Jurkat, Clone E6-1 (cell line): ENCODE data around the gene DUOX2.
"Not testable (repeated sequence)": the region's sequence is repeated elsewhere in the genome, so short reads cannot be mapped to it uniquely, and the experiment has no call there.

Source experiments
- DNase-seq: peaks from one replicate; pipeline ENCODE4 v3.0.0-alpha.2; 2011; ENCODE audit warnings: low read depth, low spot score
- H3K4me3 ChIP-seq: 2 replicates; pipeline ENCODE4 v1.5.1; 2011; ENCODE audit warnings: mild to moderate bottlenecking, low read length, control low read depth, moderate library complexity

The DUOX2 gene

DNA sequence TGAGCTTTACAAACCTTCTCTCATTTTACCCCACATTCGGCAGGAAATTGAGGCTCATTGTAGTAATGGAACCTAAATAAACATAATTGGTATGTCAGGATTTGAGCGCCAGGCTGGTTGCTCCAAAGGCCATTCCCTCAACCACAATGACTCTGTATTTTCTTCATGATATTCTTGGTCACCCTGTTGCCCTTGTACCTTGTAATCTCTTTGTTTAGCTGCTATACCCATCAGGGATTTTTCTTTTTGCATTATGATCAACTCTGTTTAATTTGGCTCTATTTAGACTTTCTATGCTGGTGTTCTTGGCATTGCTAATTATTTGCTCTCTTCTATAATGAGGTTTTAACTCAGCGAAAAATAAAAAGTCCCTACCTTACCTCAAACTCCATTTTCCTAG lies 29.8 kb downstream of the DUOX2 start:
- no peak for DNase-seq
- H3K4me3 ChIP-seq: no peak overlapping the region

DNA sequence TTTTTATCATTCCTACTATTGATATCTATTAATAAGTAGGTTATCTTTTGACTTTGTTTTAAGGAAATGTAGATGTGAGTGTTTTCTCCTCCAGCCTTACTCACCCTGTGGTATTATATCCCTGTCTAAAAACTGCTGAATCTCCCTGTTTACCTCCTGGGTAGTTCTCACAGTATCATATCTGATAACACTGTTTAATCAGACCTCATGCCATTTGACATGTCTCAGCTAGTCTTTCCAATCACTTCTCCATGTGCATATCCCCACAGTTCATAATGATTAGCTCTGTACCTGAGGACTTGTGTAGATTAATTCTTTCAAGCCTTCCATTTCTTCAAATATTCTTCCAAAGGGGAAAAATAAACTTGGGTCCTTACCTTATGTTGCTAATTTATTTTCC lies 30.7 kb downstream of the DUOX2 start:
- DNase-seq: no peak
- no peak overlapping the region for H3K4me3 ChIP-seq

- not testable (repeated sequence) for DNase-seq, H3K4me3 ChIP-seq
Observed at GRCh38 chr15:45082412-45082811, 31.6 kb downstream of the DUOX2 start.

DNA sequence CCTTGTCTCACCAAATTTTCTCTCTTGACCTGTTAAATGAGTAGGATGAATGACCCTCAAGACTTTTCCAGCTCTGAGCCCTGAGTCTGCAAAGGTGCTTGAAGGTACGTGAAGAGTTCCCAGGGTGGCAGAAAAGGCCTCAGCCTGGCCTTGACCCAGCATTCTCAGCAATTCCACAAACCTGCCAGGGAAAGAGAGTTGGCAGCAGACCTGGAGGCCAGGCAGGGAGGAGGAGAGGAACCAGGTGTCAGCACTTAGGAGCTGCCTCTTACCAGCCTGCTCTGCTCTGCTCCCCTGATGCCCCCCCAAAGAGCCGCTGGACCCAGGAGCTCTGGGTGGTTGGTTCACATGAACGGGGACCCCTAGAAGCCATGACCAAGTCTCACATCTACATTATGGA lies 33.4 kb downstream of the DUOX2 start:
- not testable (repeated sequence) for DNase-seq, H3K4me3 ChIP-seq

DNA sequence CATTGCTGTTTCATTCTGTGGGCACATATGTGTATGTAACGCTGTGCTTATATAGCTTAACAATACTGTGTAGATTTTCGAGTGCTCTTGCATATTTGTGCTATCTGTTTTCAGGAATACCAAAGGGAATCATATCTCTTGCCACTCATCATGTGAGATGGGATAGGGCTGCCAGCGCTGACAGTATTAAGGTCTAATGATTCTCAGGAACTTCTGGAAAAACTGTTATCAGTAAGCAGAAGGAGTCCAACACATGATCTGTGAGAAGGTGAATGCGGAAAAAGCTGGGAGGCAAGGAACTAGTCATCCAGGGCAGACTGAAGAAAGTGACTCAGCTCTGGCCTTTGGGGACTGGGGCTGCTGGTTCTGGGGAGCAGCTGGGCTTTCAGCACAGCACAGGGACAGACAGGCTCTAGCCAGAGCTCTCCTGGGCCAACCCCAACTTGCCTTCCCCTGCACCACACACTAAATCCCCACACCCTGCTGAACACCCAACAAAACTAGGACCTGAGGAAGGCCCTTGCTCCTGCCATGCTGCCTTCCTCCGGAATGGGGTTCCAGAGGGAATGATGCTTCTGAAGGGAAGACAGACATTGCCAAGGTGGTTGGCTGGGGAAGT lies 34.2 kb downstream of the DUOX2 start:
- H3K4me3 ChIP-seq, DNase-seq: not testable (repeated sequence)

GRCh38 chr15:45079201-45079600 lies 34.8 kb downstream of the DUOX2 start:
- not testable (repeated sequence) for DNase-seq, H3K4me3 ChIP-seq

GRCh38 chr15:45077391-45077790 lies 36.6 kb downstream of the DUOX2 start:
- not testable (repeated sequence) for H3K4me3 ChIP-seq, DNase-seq

- DNase-seq, H3K4me3 ChIP-seq: not testable (repeated sequence)
Observed at GRCh38 chr15:45075440-45076320, 38.3 kb downstream of the DUOX2 start.

GRCh38 chr15:45073602-45074001 lies 40.4 kb downstream of the DUOX2 start:
- not testable (repeated sequence) for DNase-seq, H3K4me3 ChIP-seq

DNA sequence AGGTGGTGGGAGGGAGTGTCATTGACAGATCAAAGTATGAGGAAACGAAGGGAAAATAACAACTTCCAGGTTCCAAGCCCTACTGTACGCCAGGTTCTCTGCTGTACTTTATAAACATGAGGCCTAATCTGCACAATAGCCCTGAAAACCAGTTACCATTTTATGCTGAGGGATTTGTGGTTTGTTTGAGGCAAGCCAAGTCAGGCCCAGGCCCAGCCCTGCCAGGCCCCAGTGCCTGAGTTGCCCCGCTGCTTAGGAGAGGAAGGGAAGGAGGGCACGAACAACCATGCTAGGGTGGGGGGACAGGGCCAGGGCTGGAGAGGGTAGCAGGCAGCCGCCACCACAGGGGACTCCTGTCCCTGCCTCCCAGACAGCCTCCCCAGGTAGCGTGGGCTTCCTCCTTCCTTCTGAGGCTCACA lies 44.0 kb downstream of the DUOX2 start:
- DNase-seq, H3K4me3 ChIP-seq: not testable (repeated sequence)

DNA sequence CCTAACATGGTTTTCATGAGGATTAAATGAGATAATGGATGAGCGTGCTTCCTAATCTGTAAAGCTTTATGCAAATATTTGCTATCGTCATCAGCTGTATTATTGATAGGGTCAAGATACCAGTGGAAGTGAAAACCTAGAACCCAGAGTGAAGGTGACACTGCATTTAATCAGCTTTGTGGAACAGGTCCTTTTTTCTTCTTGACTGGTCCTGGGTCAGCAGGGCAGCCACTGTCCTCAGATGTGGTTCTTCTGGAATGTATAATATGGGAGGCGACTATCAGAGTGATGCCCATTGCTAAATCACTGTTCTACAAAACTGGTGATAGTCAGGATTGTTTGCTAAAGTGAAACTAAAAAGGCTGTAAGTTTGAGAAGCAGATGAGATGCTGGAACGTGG lies 49.6 kb downstream of the DUOX2 start:
- H3K4me3 ChIP-seq: no peak overlapping the region
- no peak for DNase-seq

- DNase-seq, H3K4me3 ChIP-seq: not testable (repeated sequence)
Observed at GRCh38 chr15:45062301-45062700, 51.7 kb downstream of the DUOX2 start.

- DNase-seq, H3K4me3 ChIP-seq: not testable (repeated sequence)
Observed at GRCh38 chr15:45058690-45059675, 55.0 kb downstream of the DUOX2 start.

DNA sequence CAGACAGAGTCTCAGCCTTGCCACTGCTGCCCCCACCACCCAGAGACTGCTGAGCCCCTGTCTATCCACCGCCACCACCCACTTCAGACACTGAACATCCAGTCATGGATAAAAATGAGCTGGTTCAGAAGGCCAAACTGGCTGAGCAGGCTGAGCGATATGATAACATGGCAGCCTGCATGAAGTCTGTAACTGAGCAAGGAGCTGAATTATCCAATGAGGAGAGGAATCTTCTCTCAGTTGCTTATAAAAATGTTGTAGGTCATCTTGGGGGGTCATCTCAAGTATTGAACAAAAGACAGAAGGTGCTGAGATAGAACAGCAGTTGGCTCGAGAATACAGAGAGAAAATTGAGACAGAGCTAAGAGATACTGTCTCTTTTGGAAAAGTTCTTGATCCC lies 61.3 kb downstream of the DUOX2 start:
- H3K4me3 ChIP-seq, DNase-seq: not testable (repeated sequence)

GRCh38 chr15:45050587-45050986 lies 63.4 kb downstream of the DUOX2 start:
- H3K4me3 ChIP-seq: no peak overlapping the region
- DNase-seq: no peak

- no peak overlapping the region for H3K4me3 ChIP-seq
- DNase-seq: no peak
Observed at GRCh38 chr15:45048794-45049631, 65.0 kb downstream of the DUOX2 start.

DNA sequence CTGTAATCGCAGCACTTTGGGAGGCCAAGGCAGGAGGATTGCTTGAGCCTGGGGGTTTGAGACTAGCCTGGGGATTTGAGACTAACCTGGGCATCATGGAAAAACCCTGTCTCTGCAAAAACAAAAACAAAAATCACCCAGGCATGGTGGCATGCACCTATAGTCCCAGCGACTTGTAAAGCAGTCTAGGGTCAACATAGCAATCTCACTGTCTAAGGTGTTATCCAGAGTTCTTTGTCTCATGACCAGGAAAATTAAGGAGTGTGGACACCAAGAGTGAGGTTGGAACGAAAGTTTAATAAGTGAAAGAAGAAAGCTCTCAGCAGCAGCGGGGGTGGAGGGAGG lies 65.6 kb downstream of the DUOX2 start:
- DNase-seq, H3K4me3 ChIP-seq: not testable (repeated sequence)

DNA sequence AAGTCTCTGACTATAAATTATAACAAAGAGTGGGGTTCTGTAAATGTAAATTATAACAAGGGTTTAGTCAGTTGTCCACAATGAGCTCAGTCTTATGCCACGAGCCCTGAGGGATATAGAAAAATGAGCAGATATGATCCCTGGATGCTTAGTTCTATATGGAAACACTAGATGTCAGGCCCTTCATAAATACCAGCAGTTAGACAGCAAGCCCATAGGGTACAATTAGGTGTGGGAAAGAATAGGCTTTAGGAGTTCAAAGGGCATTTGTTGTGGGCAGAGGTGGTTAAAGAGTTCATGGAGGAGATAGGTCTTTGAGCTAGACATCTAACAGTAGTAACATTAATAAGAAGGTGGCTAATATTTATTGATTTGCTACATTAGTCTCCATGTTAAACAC lies 69.7 kb downstream of the DUOX2 start:
- DNase-seq: not testable (repeated sequence)

DNA sequence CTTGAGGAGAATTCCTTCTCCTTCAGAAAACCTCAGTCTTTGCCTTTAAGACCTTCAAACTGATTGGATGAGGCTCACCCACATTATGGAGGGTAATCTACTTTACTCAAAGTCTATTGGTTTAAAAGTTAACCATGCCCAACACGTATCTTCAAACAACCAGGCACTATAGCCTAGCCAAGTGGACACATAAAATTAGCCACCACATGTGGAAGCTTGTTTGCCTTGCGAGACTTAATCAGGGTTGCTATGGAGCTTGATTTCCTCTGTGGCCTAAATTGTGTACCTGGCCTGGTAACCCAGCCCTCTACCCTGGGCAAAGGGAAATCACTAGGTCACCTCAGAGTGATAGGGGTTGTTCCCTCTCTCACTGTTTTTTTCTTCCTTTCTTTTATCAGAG lies 71.1 kb downstream of the DUOX2 start:
- H3K4me3 ChIP-seq, DNase-seq: not testable (repeated sequence)

More for the DNA sequence above, 69.7 kb downstream of the DUOX2 start:
- H3K4me3 ChIP-seq: not testable (repeated sequence)
